Lower lobe of right lung (tissue), 2 donors: ENCODE results near the gene SCO2. TPM values are rescaled to one million over a fixed set of nuclear protein-coding genes. Genes with fewer than 3 reads are reported as not detected.

Experiments used
- ATAC-seq, 2 donors: fragments of 200-7000 bp; cut with Tn5 transposase; one replicate each; pipeline ENCODE4 v1.9.1; 2020 to 2022; ENCODE audit warnings: mild to moderate bottlenecking in 2 of 2, moderate library complexity in 2 of 2
- DNase-seq: peaks from one replicate; pipeline ENCODE4 v3.0.0-alpha.2; 2020
- H3K27ac ChIP-seq: fragments of 200-600 bp; one replicate; pipeline ENCODE4 v1.8.0; 2022
- H3K27me3 ChIP-seq: fragments of 200-600 bp; one replicate; pipeline ENCODE4 v1.8.0; 2022; ENCODE audit warnings: low read depth
- H3K36me3 ChIP-seq: fragments of 200-600 bp; one replicate; pipeline ENCODE4 v1.8.0; 2022; ENCODE audit warnings: mild to moderate bottlenecking
- H3K4me1 ChIP-seq: fragments of 200-600 bp; one replicate; pipeline ENCODE4 v1.8.0; 2022
- H3K4me3 ChIP-seq: fragments of 200-600 bp; one replicate; pipeline ENCODE4 v1.8.0; 2022; ENCODE audit warnings: mild to moderate bottlenecking
- H3K9me3 ChIP-seq: fragments of 200-600 bp; one replicate; pipeline ENCODE4 v1.8.0; 2022
- intact Hi-C: fragments of 100-400 bp; cut with DNase I; formaldehyde crosslinking; loops from one replicate; pipeline ENCODE4 v1.11.0; 2022
- total RNA-seq: library from RNA; stranded (reverse); fragmentation: NEBNext Ultra II Directional; extraction: Animal tissue kit (Norgen Biotek cat#: 25700); gene quantifications from one replicate; pipeline ENCODE4 v1.2.1, GENCODE V29; 2021
- TF ChIP-seq, protein P1 (sequence below): fragments of 200-600 bp; IDR thresholded peaks from one replicate; pipeline ENCODE4 v1.8.0; 2022; ENCODE audit warnings: antibody characterized with exemption, mild to moderate bottlenecking
- donor health status: DM: no; HTN: yes; CAD: no; lungs with severe emphysema.

The SCO2 gene
- total RNA-seq, 1 donor from 2014 or later = 4.9 TPM

DNA sequence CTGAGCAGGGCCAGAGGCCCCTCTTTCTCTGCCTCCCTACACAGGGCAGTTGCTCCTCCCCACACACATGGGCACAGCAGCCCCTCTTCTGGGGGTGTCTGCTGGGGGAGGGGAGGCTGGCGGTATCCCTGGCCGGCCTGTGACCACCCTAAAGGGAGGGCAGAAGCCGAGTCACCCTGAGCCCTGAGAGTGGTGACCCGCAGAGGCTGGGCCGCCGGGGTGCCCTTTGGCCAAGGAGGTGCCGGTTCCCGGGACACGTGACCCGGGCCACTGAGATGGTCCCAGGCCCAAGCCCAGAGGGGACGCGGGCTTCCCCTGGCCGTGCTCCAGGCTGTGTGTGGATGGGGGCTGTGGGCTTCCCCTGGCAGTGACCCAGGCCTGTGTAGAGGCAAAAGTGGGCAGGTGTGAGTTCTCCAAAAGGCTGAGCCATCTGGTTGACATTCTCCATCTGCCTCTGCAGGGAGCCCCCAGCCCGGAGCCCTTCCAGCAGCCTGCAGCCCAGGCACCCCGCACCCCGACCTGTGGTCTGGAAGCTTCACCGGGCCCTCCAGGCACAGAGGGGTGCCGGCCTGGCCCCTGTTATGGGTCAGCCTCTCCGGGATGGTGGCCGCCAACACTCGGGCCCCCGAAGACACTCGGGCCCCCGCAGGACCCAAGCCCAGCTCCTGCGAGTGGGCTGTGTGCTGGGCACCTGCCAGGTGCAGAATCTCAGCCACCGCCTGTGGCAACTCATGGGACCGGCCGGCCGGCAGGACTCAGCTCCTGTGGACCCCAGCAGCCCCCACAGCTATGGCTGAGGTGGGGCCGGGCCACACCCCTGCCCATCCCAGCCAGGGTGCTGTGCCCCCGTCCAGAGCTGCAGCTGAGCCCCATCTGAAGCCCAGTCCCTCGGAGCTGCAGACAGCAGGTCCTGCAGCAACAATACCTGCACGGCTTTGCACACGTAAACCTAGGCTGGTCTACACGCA, 43.0 kb downstream of the SCO2 start:
- ATAC-seq = no peak
- TF ChIP-seq, protein P1, sequence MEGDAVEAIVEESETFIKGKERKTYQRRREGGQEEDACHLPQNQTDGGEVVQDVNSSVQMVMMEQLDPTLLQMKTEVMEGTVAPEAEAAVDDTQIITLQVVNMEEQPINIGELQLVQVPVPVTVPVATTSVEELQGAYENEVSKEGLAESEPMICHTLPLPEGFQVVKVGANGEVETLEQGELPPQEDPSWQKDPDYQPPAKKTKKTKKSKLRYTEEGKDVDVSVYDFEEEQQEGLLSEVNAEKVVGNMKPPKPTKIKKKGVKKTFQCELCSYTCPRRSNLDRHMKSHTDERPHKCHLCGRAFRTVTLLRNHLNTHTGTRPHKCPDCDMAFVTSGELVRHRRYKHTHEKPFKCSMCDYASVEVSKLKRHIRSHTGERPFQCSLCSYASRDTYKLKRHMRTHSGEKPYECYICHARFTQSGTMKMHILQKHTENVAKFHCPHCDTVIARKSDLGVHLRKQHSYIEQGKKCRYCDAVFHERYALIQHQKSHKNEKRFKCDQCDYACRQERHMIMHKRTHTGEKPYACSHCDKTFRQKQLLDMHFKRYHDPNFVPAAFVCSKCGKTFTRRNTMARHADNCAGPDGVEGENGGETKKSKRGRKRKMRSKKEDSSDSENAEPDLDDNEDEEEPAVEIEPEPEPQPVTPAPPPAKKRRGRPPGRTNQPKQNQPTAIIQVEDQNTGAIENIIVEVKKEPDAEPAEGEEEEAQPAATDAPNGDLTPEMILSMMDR = no peak
- Histone ChIP-seq H3K27ac (no peak overlapping the region), H3K4me3 (peak overlapping the region; percentile 61), H3K36me3 (no peaks in the 10 kb centered on the region), H3K9me3 (no peaks in the 10 kb centered on the region), H3K4me1 (peaks cover 17% of the 10 kb centered on the region), H3K27me3 (peaks cover 51% of the 10 kb centered on the region)
- intact Hi-C loops = no loop called here
- DNase-seq = no peak

DNA sequence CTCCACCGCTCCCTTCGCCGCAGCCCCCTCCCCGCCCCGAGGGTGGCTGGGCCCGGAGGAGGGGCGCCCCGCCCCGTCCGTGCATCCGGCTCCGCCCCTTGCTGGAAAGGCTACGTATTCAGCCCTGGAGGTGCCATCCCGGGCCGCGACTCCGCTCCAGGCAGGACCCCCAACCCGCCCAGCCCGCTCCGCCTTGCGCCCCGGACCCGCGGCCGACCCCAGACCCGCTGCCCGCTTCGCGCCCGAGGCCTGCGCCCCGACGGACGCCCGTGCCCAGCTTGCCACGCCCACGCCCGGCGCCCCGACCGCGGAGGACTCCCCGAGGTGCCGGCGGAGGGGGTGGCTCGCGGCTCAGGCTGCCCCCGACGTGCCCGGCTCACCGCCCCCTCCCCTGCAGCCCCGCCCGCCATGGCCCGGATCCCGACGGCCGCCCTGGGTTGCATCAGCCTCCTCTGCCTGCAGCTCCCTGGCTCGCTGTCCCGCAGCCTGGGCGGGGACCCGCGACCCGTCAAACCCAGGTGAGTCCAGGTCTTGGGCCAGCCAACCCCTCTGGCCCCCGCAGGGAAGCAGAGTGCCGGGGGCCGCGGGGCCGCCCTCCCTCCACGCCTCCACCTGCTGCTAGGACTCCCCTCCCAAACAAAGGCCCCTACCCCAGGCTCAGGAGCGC, 43.8 kb downstream of the SCO2 start, which contains the start of gene ADM2:
Gene ADM2 (plus strand): TSS at position 104 of the 667 bp plus-strand sequence. CDS start 305 bp downstream, at position 409.
- Histone ChIP-seq H3K4me1 (peaks cover 17% of the 10 kb centered on the region), H3K27ac (no peak within 1 kb of the TSS), H3K36me3 (no peaks in the 10 kb centered on the region), H3K27me3 (peaks cover 51% of the 10 kb centered on the region), H3K9me3 (no peaks in the 10 kb centered on the region), H3K4me3 (peak within 1 kb of the TSS; percentile 61)
- DNase-seq (peak; percentile 70), ATAC-seq (peak; percentile 37 to 59)
- TF ChIP-seq, protein P1 = no peak
- intact Hi-C loops = no loop called here

DNA sequence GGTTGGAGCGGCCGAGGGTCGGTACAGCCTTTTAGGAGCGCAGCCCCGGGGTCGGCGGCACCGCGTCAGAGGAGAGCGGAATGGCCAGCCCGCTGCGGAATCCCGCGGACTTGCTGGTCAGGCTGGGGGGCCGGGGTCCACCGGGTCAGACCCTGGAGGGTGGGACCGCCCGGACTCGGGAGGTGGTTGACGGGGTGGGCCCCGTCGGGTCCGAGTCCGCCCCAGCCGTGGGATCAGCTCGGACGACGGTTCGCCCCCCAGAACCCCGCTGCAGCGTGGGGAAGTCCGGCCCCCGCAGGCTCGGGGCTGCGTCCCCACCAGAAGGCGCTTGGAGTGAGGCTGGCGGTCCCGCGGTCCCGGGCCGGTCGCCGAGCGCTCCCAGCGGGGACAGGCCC, 44.4 kb downstream of the SCO2 start:
- intact Hi-C loops = no loop called here
- H3K4me3 ChIP-seq = peak overlapping the region; percentile 61
- H3K36me3 ChIP-seq = no peaks in the 10 kb centered on the region
- no peak overlapping the region for H3K27ac ChIP-seq
- no peaks in the 10 kb centered on the region for H3K9me3 ChIP-seq
- H3K27me3 ChIP-seq = peaks cover 51% of the 10 kb centered on the region
- H3K4me1 ChIP-seq = peaks cover 17% of the 10 kb centered on the region
- ATAC-seq (no peak), DNase-seq (peak; percentile 50)
- TF ChIP-seq, protein P1 = no peak

DNA sequence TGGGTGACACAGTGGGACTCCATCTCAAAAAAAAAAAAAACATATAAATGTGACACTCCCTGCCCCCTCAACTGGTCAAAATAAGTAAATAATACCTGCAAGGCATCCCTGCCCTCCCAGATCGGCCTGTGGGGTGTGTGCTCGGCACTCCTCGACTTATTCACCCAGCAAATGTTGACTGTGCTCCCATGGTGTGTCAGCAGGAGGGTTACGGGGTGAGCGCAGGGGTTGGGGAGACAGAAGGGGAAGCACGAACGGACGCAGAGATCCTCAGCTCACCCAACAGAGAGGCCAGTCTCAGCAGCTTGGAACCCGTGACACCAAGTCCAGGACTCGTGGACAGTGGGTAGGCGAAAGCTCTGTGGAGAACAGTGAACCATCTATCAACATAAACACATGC, 45.7 kb downstream of the SCO2 start:
- TF ChIP-seq, protein P1 = no peak
- H3K36me3 ChIP-seq = no peaks in the 10 kb centered on the region
- intact Hi-C loops = no loop called here
- DNase-seq (no peak), ATAC-seq (no peak)
- H3K4me1 ChIP-seq = peaks cover 23% of the 10 kb centered on the region
- H3K27me3 ChIP-seq = peaks cover 51% of the 10 kb centered on the region
- no peak overlapping the region for H3K27ac ChIP-seq
- no peak overlapping the region for H3K4me3 ChIP-seq
- H3K9me3 ChIP-seq = no peaks in the 10 kb centered on the region

DNA sequence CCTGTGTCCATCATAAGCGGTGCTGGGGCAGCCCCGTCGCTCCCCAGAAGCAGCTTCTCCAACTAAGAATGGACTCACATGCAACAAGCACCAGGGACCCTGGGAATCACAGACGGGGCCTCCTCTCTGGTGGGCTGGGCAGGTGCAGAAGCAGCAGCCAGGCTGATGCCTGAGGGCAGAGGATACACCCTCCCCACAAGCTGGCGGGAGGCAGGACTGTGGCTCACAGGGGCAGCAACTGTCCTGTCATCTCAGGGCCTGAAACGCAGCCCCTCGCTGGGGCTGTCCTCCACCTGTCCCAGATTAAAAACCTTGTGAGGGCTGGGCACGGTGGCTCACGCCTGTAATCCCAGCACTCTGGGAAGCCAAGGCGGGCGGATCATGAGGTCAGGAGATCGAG, 47.5 kb downstream of the SCO2 start:
- intact Hi-C loops = no loop called here
- no peak for DNase-seq

More for the DNA sequence above, 47.5 kb downstream of the SCO2 start:
- H3K9me3 ChIP-seq = no peaks in the 10 kb centered on the region
- no peaks in the 10 kb centered on the region for H3K36me3 ChIP-seq
- peaks cover 35% of the 10 kb centered on the region for H3K27me3 ChIP-seq
- peaks cover 36% of the 10 kb centered on the region for H3K4me1 ChIP-seq
- ATAC-seq = no peak
- TF ChIP-seq, protein P1 = no peak
- no peak overlapping the region for H3K4me3 ChIP-seq
- no peak overlapping the region for H3K27ac ChIP-seq
